ENCODE data around the gene NDUFA11. TPM values are rescaled to one million over a fixed set of nuclear protein-coding genes. Genes with fewer than 3 reads are reported as not detected.
A peak's percentile ranks its signal among the peaks of the same experiment; 100 is the strongest.
"Not testable (repeated sequence)": the region's sequence is repeated elsewhere in the genome, so short reads cannot be mapped to it uniquely, and the experiment has no call there.

Gene NDUFA11
- total RNA-seq, 1 donor from 2014 or later = 239 TPM

- TF ChIP-seq, protein P1, sequence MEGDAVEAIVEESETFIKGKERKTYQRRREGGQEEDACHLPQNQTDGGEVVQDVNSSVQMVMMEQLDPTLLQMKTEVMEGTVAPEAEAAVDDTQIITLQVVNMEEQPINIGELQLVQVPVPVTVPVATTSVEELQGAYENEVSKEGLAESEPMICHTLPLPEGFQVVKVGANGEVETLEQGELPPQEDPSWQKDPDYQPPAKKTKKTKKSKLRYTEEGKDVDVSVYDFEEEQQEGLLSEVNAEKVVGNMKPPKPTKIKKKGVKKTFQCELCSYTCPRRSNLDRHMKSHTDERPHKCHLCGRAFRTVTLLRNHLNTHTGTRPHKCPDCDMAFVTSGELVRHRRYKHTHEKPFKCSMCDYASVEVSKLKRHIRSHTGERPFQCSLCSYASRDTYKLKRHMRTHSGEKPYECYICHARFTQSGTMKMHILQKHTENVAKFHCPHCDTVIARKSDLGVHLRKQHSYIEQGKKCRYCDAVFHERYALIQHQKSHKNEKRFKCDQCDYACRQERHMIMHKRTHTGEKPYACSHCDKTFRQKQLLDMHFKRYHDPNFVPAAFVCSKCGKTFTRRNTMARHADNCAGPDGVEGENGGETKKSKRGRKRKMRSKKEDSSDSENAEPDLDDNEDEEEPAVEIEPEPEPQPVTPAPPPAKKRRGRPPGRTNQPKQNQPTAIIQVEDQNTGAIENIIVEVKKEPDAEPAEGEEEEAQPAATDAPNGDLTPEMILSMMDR (conservative IDR thresholded peaks at IDR 0.05) = no peak
- no peaks in the 10 kb centered on the region for H3K9me3 Mint-ChIP-seq
- peak overlapping the region; percentile 27 for H3K4me3 Mint-ChIP-seq
- H3K4me1 Mint-ChIP-seq = peaks cover 5% of the 10 kb centered on the region
- no peak overlapping the region for H3K27ac Mint-ChIP-seq (ENCODE audit: unreplicated experiment)
- no peak for DNase-seq (ENCODE audit: low read depth, low spot score)
- H3K36me3 Mint-ChIP-seq (ENCODE audit: low read depth) = no peaks in the 10 kb centered on the region
- peaks cover 21% of the 10 kb centered on the region for H3K27me3 Mint-ChIP-seq (ENCODE audit: low read depth)
Observed at GRCh38 chr19:5891572-5891937, 12.0 kb downstream of the NDUFA11 start.

- Mint-ChIP-seq H3K4me3 (peak overlapping the region; percentile 34), H3K27me3 (ENCODE audit: low read depth) (peaks cover 25% of the 10 kb centered on the region), H3K9me3 (no peaks in the 10 kb centered on the region), H3K27ac (ENCODE audit: unreplicated experiment) (no peak overlapping the region), H3K36me3 (ENCODE audit: low read depth) (no peaks in the 10 kb centered on the region), H3K4me1 (peaks cover 5% of the 10 kb centered on the region)
- no peak for DNase-seq (ENCODE audit: low read depth, low spot score)
- TF ChIP-seq, protein P1 (conservative IDR thresholded peaks at IDR 0.05) = no peak
Observed at GRCh38 chr19:5890099-5890498, 13.5 kb downstream of the NDUFA11 start.

DNA sequence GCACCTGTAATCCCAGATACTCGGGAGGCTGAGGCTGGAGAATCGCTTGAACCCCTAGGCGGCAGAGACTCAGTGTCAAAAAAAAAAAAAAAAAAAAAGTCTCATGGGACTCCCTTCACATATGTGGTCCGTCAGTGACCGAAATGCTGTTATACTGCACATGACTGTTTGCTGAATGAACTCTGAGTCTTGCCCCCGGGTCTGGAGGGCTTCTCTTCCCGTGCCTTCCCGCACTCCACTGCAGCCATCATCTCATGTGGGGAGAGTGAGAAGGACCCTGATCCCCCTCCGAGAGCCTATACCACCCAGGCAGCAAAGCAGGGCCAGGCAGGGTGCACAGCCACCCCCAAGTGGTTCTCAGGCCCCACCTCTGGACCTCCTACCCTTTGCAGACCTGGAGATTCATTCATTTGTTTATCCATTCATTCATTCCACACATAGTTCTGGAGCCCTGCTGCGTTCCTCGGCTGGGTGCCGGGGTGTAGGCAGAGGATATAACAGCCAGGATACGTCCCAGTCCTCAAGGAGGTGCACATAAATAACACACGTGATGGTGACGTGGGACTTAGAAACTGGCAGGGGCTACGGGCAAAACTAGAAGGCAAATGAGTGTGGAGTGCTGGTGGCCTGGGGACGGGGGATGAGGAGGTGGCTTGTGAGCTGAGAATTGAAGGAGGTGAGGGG is 14.2 kb downstream of the NDUFA11 start:
- Mint-ChIP-seq H3K36me3 (ENCODE audit: low read depth) (no peaks in the 10 kb centered on the region), H3K27ac (ENCODE audit: unreplicated experiment) (no peak overlapping the region), H3K4me3 (peak overlapping the region; percentile 34), H3K9me3 (no peaks in the 10 kb centered on the region), H3K4me1 (peaks cover 5% of the 10 kb centered on the region), H3K27me3 (ENCODE audit: low read depth) (peaks cover 26% of the 10 kb centered on the region)
- TF ChIP-seq, protein P1 (conservative IDR thresholded peaks at IDR 0.05) = no peak
- no peak for DNase-seq (ENCODE audit: low read depth, low spot score)

DNA sequence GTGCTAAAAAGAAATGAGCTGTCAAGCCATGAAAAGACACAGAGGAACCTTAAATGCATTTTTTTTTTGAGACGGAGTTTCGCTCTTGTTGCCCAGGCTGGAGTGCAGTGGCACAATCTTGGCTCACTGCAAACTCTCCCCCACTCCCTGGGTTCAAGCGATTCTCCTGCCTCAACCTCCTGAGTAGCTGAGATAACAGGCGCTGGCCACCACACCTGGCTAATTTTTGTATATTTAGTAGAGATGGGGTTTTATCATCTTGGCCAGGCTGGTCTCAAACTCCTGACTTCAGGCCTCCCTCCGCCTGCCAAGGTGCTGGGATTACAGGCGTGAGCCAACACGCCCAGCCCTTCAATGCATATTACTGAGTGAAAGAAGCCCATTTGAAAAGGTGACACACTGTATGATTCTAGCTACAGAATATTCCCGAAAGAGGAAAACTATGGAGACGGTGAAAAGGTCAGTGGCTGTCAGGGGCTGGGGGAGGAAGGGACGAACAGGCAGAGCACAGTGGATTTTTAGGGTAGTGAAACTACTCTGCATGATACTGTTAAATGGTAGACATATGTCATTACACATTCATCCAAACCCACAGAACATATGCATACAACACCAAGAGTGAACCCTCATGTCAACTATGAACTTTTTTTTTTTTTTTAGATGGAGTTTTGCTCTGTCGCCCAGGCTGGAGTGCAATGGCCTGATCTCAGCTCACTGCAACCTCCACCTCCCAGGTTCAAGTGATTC is 19.4 kb downstream of the NDUFA11 start:
- DNase-seq (ENCODE audit: low read depth, low spot score); H3K36me3 Mint-ChIP-seq (ENCODE audit: low read depth); H3K4me3 Mint-ChIP-seq; H3K27ac Mint-ChIP-seq (ENCODE audit: unreplicated experiment); H3K4me1 Mint-ChIP-seq; H3K9me3 Mint-ChIP-seq: not testable (repeated sequence)
- H3K27me3 Mint-ChIP-seq (ENCODE audit: low read depth) = peaks cover 19% of the 10 kb centered on the region

- H3K4me3 Mint-ChIP-seq; H3K9me3 Mint-ChIP-seq; H3K4me1 Mint-ChIP-seq; H3K36me3 Mint-ChIP-seq (ENCODE audit: low read depth); H3K27ac Mint-ChIP-seq (ENCODE audit: unreplicated experiment); DNase-seq (ENCODE audit: low read depth, low spot score): not testable (repeated sequence)
- H3K27me3 Mint-ChIP-seq (ENCODE audit: low read depth) = peaks cover 17% of the 10 kb centered on the region
Observed at GRCh38 chr19:5883157-5883873, 20.3 kb downstream of the NDUFA11 start.

DNA sequence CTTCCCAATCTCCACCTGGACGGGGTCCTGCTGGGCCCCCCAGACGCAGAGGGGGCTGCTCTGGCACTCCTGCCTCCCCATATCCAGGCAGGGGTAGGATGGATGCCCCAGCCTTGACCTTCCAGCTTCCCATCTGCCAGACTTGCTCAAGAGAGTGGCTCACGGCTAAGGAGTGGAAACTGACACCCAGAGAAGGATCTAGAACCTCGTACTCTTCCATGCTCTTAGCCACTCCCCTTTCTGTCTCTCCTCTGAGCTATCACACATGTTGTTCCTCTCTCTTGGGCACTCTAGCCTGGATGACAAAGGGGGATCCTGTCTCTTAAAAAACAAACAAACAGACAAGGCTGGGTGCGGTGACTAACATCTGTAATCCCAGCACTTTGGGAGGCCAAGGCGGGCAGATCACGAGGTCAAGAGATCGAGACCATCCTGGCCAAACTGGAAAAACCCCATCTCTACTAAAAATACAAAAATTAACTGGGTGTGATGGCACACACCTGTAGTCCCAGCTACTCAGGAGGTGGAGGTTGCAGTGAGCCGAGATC is 21.1 kb downstream of the NDUFA11 start:
- DNase-seq (ENCODE audit: low read depth, low spot score) = no peak
- H3K36me3 Mint-ChIP-seq (ENCODE audit: low read depth) = no peaks in the 10 kb centered on the region
- H3K27me3 Mint-ChIP-seq (ENCODE audit: low read depth) = peaks cover 20% of the 10 kb centered on the region
- H3K9me3 Mint-ChIP-seq = no peaks in the 10 kb centered on the region
- no peak overlapping the region for H3K27ac Mint-ChIP-seq (ENCODE audit: unreplicated experiment)
- H3K4me3 Mint-ChIP-seq = no peak overlapping the region
- TF ChIP-seq, protein P1 (conservative IDR thresholded peaks at IDR 0.05) = no peak
- H3K4me1 Mint-ChIP-seq = peaks cover 13% of the 10 kb centered on the region
